AG04449 (cell line): ENCODE data around the gene RIMS1.
A peak's percentile ranks its signal among the peaks of the same experiment; 100 is the strongest.

Experiments used
- CTCF ChIA-PET: fragments of 350-600 bp; formaldehyde crosslinking; extraction: SDS; loops from one replicate; lab custom pipeline; 2021; ENCODE audit warnings: antibody characterized with exemption; lab: Yijun Ruan, JAX
- POLR2A ChIA-PET: fragments of 400-600, 350-600 bp; formaldehyde crosslinking; extraction: SDS; loops from one replicate; lab custom pipeline; 2020; ENCODE audit warnings: antibody characterized with exemption, inconsistent platforms; lab: Yijun Ruan, JAX
- DNase-seq: peaks from one replicate; pipeline ENCODE4 v3.0.0-alpha.2; 2010; ENCODE audit warnings: low read depth, low spot score
- H3K4me3 ChIP-seq: 2 replicates; pipeline ENCODE4 v1.5.1; 2011; ENCODE audit warnings: low read depth, mild to moderate bottlenecking, control low read depth, low read length
- TF ChIP-seq, protein P1 (sequence below): IDR thresholded peaks from one replicate; pipeline ENCODE4 v1.5.1; 2011; ENCODE audit warnings: mild to moderate bottlenecking, moderate library complexity, low read length, control low read depth, inconsistent platforms; ENCODE audit not compliant: insufficient read depth; ENCODE audit errors: missing control alignments

Gene RIMS1

DNA sequence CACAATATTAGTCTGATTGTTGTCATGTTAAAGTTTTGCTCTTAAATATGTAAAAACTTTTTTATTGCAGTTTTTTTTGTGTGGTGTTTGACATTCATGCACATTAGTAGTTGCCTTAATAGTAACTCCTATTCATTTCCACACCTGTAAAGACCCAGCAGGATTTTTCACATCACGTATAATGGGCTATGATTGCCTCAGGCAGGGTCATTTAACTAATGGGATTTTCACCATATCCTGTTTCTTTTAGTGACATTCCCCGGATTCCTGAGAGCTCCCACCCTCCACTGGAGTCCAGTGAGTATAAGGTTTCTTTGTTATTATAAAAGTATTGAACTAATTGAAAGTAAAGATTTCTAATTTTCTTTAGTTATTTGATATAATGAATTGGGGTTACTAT lies 359.2 kb downstream of the RIMS1 start:
- H3K4me3 ChIP-seq: no peak overlapping the region
- POLR2A ChIA-PET: no interaction called here
- DNase-seq: no peak
- TF ChIP-seq, protein P1, sequence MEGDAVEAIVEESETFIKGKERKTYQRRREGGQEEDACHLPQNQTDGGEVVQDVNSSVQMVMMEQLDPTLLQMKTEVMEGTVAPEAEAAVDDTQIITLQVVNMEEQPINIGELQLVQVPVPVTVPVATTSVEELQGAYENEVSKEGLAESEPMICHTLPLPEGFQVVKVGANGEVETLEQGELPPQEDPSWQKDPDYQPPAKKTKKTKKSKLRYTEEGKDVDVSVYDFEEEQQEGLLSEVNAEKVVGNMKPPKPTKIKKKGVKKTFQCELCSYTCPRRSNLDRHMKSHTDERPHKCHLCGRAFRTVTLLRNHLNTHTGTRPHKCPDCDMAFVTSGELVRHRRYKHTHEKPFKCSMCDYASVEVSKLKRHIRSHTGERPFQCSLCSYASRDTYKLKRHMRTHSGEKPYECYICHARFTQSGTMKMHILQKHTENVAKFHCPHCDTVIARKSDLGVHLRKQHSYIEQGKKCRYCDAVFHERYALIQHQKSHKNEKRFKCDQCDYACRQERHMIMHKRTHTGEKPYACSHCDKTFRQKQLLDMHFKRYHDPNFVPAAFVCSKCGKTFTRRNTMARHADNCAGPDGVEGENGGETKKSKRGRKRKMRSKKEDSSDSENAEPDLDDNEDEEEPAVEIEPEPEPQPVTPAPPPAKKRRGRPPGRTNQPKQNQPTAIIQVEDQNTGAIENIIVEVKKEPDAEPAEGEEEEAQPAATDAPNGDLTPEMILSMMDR: no peak
- CTCF ChIA-PET: interaction anchor here (2.3 kb wide), 1 partner anchor 166 kb away, joined by 7 read pairs; no protein-coding TSS in a partner anchor

DNA sequence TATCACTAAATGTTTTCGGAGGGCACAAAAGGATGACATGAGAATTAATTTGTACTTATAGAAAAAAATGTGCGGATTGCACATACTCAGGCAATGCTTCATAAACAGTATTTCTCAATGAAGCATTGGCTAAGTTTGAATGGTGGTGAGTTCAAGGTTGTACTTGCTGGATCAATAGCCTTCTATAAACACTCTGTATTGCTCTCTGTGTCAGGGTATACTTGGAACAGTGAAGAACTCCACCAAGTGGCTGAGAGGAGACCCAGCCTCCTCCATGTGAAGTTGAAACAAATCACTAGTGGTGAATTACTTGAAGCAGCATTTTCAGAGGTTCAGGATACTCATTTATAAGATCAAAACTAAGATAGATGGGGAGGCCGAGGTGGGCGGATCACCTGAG lies 360.6 kb downstream of the RIMS1 start:
- ChIA-PET POLR2A (no interaction called here), CTCF (interaction anchor here (2.3 kb wide), 1 partner anchor 165 kb away, joined by 7 read pairs; no protein-coding TSS in a partner anchor)
- no peak overlapping the region for H3K4me3 ChIP-seq
- TF ChIP-seq, protein P1: no peak
- DNase-seq: no peak

DNA sequence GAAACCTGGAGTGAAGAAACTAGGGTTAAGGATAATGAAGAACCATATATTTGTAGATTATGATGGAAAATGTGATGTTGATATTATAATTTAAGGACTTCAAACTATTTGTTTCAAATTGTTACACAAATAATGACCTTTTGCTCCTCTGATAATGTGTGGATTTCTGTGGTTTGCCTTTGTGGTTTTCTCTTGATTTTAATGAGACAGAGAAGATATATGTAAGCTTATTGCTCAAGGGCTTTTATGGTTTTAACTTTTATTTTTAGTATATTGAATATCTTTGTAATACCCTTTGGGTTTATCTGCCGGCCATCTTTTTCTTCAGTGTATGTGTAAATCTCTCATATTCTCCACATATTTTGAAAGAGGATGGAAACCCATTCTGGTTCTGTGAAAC lies 362.3 kb downstream of the RIMS1 start:
- no peak for DNase-seq

DNA sequence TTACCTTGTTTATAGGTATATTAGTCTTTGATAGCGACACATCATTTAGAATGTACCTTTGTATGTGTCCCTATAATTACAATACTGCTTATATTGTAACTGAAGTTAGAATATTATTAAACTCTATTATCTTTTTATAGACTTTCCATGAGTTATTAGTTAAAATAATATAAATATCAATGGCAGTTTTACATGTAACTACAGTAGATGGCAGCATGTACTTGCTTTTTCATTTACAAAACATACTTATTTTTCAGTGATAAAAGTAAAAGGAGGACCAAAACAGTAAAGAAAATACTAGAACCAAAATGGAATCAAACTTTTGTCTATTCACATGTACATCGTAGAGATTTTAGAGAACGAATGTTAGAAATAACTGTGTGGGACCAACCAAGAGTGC lies 364.3 kb downstream of the RIMS1 start:
- TF ChIP-seq, protein P1: no peak
- no peak for DNase-seq

More for the DNA sequence above, 362.3 kb downstream of the RIMS1 start:
- TF ChIP-seq, protein P1: no peak
- ChIA-PET CTCF (interaction anchor here (2.9 to 4.6 kb wide), 2 partner anchors 163 to 332 kb away, joined by 15 to 28 read pairs; no protein-coding TSS in a partner anchor), POLR2A (no interaction called here)
- H3K4me3 ChIP-seq: no peak overlapping the region

DNA sequence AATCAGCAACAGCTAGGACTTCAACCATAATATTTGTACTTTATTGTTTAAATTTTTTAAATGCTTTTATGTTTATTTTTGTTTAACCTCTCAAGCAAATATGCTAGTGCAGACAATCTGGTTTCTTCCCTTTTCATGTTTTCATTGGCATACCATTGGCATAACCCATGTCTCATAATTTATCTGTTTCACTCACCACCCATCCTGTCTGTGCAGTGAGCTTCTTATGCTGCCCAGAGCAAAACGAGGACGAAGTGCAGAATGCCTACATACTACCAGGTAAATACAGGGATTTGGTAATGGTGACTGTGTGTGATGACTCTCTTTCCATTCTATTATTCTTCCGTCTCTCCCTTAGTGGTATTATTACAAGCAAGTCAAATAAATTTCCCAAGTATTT lies 374.1 kb downstream of the RIMS1 start:
- TF ChIP-seq, protein P1: no peak
- peak; percentile 12 for DNase-seq
- CTCF ChIA-PET: interaction anchor here (1.4 to 3.4 kb wide), 3 partner anchors 9 to 151 kb away, joined by 3 to 16 read pairs (median 7); no protein-coding TSS in a partner anchor
- POLR2A ChIA-PET: interaction anchor here (0.6 to 1.0 kb wide), 2 partner anchors 26 to 792 kb away, joined by 3 read pairs; no protein-coding TSS in a partner anchor
- H3K4me3 ChIP-seq: no peak overlapping the region; the same call in 1 of the 2 replicates

More for the DNA sequence above, 364.3 kb downstream of the RIMS1 start:
- H3K4me3 ChIP-seq: no peak overlapping the region
- POLR2A ChIA-PET: no interaction called here
- CTCF ChIA-PET: interaction anchor here (3.6 to 4.6 kb wide), 2 partner anchors 160 to 330 kb away, joined by 28 to 64 read pairs; no protein-coding TSS in a partner anchor

DNA sequence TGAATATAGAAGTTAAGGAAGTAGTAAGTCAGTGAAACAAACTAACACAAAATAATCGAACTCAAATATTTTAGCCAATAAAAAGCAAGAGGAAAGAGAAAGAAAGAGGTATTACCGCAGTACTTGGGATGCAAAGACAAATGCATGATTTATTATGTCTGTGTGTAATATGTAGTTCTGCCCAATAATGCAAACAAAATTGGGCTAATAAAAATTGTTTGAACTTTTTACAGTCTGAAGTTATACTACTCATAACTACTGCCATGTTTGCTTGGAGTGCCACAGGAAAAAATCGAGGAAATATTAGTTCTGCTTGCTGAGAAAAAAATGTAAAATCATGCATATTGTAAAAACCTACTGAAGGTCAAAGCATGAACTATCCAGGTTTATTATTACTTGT lies 375.2 kb downstream of the RIMS1 start:
- POLR2A ChIA-PET: no interaction called here
- TF ChIP-seq, protein P1: no peak
- no peak for DNase-seq
- no peak overlapping the region for H3K4me3 ChIP-seq
- CTCF ChIA-PET: interaction anchor here (1.4 to 3.4 kb wide), 2 partner anchors 17 to 150 kb away, joined by 3 to 16 read pairs; no protein-coding TSS in a partner anchor
